GM19455 (cell line): ENCODE results near the gene SPEG.

ENCODE experiments used
- ATAC-seq: cut with Tn5 transposase; IDR thresholded peaks from one replicate; pipeline ENCODE4 v1.9.1; 2021; ENCODE audit not compliant: unreplicated experiment

SPEG gene

GRCh38 chr2:219422952-219423534 lies 11.6 kb upstream of the SPEG start:
- ATAC-seq = no peak

DNA sequence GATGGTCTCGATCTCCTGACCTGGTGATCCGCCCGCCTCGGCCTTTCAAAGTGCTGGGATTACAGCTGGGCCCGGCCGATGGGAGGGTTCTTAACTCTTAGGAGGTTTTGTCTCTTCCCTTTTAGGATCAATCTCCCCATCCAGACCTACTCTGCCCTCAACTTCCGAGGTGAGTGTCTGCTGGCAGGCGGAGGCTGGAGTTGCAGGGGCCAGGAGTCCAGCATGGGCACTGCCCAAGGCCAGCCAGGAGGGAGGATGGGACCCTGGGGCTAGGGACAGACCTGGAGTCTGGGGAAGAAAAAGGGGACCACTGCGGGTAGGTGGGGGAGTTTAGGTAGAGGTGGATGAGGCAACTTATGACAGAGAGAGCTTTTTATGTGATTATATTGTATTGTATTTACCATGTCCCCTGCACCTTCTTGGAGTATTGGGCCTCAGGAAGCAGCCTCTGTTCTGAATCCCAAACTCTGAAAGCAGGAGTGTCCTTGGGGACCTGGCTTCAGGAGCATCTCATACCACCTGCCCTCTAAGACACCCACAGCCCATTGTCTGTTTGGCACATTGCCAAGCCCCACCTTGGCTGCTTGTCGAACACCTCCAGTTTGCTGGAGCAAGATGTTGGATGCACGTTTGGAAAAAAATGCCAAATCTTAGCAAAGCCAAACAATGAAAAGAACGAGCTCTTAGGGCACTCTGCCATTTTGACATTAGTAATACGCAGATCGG lies 10.8 kb upstream of the SPEG start:
- no peak for ATAC-seq

DNA sequence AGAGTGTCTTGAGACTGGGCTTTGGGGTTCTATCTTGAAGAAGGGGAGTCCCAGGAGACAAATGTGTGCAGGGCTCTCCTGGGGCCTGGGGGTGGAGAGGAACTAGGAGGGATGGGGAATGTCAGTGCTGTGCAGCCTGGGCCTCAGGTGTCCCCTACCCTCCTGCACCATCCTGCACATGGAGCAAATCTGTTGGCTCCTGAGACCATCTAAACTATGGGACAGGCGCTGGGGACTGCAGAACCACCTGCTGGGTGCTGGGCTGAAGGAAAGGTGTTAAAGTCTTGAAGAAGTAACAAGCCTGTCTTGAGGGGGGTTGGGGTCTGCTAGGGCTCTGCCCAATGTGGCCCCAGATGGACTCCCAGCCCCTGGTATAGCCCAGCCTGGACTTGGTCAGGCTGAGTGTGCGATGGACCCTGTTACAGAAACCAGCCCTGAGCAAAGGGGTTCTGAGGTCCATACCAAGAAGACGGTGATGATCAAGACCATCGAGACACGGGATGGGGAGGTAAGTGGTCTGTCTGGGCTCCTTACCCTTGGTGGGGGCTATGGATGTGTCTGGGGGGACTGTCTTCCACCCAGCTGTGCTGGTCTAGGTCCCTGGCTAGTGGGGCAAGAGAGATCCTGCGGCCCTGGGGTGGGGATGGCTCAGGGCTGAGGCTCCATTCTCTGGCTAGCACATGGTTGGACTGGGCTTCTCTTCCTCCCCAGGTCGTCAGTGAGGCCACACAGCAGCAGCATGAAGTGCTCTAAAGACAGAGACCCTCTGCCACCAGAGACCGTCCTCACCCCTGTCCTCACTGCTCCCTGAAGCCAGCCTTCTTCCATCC lies 9.2 kb upstream of the SPEG start:
- no peak for ATAC-seq

- no peak for ATAC-seq
These were observed 8.6 kb upstream of the SPEG start for GRCh38 chr2:219426068-219426443.

- no peak for ATAC-seq
These were observed 8.0 kb upstream of the SPEG start for GRCh38 chr2:219426534-219427136.

DNA sequence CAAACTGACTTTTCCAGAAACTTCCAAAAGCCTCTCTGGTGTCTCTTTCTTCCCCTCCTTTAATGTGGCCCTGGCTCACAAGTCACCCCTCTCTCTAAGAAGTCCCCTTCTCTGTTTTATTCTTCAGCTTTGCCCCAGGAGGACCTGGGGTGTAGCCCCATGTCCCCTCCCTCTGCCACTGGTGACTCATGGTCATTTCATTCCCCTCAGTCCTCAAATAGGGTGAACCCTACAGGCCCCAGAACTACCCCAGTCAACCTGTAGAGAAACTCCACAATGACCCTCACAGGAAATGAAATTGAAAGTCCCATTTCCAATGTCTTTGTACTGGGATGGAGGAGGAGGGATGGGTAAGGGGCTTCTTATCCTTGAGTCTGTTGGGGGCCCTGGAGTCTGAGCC lies 6.2 kb upstream of the SPEG start:
- ATAC-seq = no peak

GRCh38 chr2:219429958-219430606 lies 4.6 kb upstream of the SPEG start:
- ATAC-seq = no peak

DNA sequence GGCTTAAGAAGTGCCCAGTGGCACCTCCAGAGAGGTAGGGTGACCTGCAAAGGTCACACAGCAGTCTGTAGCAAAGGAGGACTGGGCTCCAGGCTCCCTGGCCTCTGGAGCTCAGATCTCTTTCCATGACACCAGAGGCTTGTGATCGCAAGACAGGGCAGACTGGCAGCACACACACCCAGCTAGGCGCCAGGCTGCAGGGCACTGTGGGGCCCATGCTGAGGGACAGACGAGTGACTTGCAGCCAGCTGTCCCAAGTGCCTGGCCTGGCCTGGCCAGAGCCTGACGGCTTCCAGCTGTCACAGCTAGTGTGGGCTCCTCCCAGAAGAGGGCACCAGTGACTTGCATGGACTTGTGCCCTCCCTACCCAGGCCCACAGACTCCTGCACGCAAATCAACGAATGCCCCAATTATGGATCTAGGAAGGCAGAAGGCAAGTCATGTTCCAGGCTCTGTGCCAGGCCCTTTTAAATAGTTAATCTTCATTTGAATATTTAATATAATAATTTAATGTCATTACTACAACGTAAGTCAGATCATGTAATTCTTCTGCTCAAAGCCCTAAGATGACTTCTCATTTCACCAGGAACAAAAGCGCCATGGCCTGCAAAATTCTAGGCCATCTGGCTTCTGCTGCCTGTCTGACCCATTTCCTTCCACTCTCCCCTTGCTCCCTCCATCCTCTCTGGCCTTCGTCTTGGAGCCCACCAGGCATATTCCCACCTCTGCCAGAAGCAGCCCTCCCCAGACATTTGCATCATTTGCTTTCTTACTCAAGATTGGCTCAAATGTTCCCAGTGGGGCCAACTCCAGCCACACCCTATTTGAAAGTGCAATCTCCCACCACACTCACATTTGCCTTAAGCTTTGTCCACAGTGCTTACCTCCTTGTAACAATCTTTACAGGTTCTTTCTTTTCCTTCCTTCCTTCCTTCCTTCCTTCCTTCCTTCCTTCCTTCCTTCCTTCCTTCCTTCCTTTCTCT lies 3.7 kb upstream of the SPEG start:
- ATAC-seq = no peak

GRCh38 chr2:219433666-219434467 lies 776 bp upstream of the SPEG start:
- no peak for ATAC-seq

DNA sequence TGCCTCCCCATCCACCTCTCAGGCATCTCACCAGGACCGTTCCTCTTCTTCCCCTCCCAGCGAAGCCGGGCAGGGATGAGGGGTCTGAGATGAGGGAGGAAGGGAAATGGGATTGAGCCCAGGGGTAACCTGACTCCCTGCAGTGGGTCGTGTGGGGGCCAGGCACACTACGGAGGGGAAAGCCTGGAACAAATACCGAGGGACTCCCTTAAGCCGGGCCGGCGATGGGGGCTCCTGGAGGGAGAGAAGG lies 250 bp upstream of the SPEG start:
- no peak for ATAC-seq

DNA sequence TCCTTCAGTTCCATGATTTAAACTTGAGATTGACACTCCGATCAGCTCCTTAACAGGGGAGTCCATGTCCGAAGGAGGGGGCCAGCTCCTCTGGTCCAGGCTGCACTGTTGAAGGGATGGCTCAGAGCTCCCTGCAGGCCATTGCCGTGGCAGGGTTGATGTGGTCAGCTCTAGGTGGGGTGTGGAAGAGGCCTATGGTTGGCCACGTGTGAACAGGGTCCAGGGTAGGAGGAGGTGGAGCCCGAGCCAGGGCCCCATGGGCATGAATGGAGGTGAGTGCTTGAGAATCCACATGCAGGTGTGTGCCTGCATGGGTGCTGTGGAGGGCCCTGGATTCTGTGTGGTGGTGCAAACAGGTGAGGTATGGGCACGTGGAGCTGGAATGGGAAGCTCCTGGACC lies 1.1 kb downstream of the SPEG start:
- no peak for ATAC-seq

GRCh38 chr2:219436491-219436890 lies 1.8 kb downstream of the SPEG start:
- ATAC-seq = no peak

DNA sequence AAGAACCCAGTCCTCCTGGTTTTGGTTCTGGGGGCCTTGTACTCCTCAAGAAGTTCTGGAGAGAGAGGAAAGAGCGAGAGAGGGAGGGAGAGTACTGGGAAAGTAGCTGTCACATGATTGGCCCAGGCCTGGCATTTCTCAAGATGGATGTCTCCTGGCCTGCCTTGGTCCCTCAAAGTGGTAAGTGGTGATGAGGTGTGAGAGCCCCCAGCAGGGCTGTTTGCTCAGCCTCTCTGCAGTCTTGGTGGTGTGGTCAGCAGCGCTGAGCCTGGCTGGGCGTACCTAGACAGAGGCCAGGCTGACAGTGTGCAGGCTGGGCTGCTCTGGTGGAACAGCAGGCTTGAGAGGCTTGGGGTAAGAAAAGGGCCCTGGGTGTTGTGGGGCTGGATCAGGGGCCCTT lies 2.5 kb downstream of the SPEG start:
- ATAC-seq = no peak

GRCh38 chr2:219437690-219438206 lies 3.1 kb downstream of the SPEG start:
- ATAC-seq = no peak

- no peak for ATAC-seq
These were observed 3.8 kb downstream of the SPEG start for GRCh38 chr2:219438453-219438852.

DNA sequence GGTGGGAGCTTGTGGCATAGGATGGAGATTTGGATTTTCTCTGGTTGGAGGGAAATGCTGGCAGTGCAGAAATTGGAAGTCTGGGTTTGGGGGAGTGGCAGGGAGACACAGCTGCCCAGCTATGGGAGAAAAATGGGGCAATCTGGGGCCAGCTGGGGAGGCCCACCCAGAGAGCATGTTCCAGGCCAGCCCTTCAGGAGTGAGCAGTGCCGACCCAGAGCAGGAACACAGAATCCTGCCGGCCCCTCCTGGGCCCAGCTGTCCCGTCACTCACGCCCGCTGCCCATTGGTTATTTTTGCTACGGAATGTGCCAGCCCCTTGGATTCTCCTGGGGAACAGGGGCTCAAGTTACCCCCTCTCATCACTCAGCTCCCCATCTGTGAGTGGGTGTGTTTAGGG lies 4.9 kb downstream of the SPEG start:
- no peak for ATAC-seq

- ATAC-seq = no peak
These were observed 6.0 kb downstream of the SPEG start for GRCh38 chr2:219440388-219441256.
